IMR-90 (cell line): ENCODE data around the gene ELAC1. TPM values are rescaled to one million over a fixed set of nuclear protein-coding genes. Genes with fewer than 3 reads are reported as not detected.

Experiments
- ATAC-seq: fragments of 200-7000 bp; cut with Tn5 transposase; 2 replicates; pipeline ENCODE4 v1.9.1; 2020; ENCODE audit warnings: low read depth, mild to moderate bottlenecking, moderate library complexity
- BruUV-seq: library from RNA; stranded (reverse); fragments of 400-500 nt; replicated peaks from 2 replicates; lab custom pipeline; 2021; lab: Mats Ljungman, UMichigan
- CTCF ChIA-PET: fragments of 300-600 bp; formaldehyde crosslinking; extraction: SDS; loops from one replicate; lab custom pipeline; 2021; ENCODE audit warnings: antibody characterized with exemption; lab: Yijun Ruan, JAX
- POLR2A ChIA-PET: fragments of 300-600 bp; sonication (Branson Sonifier 250); formaldehyde crosslinking; loops from one replicate; lab custom pipeline; 2022; ENCODE audit warnings: antibody characterized with exemption; ENCODE audit not compliant: unreplicated experiment; lab: Charles Lee
- DNase-seq: peaks from one replicate; pipeline ENCODE4 v3.0.0; 2013
- H2AFZ ChIP-seq: replicated peaks from 2 replicates; pipeline ENCODE3; 2013; ENCODE audit warnings: low read length, mild to moderate bottlenecking; ENCODE audit not compliant: poor library complexity
- H2AK5ac ChIP-seq: 2 replicates; pipeline ENCODE4 v1.6.1; 2013; ENCODE audit warnings: low read depth, low read length, inconsistent platforms
- H2AK9ac ChIP-seq: replicated peaks from 2 replicates; pipeline ENCODE3; 2013; ENCODE audit warnings: mild to moderate bottlenecking, low read depth, low read length, moderate library complexity; ENCODE audit not compliant: poor library complexity
- H2BK120ac ChIP-seq: 2 replicates; pipeline ENCODE4 v1.6.1; 2013; ENCODE audit warnings: low read depth, low read length, inconsistent platforms
- H2BK15ac ChIP-seq: 3 replicates; pipeline ENCODE4 v1.6.1; 2013; ENCODE audit warnings: low read depth, low read length, inconsistent platforms
- H2BK20ac ChIP-seq: 2 replicates; pipeline ENCODE4 v1.6.1; 2013; ENCODE audit warnings: low read depth, mild to moderate bottlenecking, inconsistent platforms, low read length, moderate library complexity
- H2BK5ac ChIP-seq: 2 replicates; pipeline ENCODE4 v1.6.1; 2013; ENCODE audit warnings: mild to moderate bottlenecking, low read depth, low read length, inconsistent platforms; ENCODE audit not compliant: poor library complexity, severe bottlenecking
- H3K14ac ChIP-seq: replicated peaks from 2 replicates; pipeline ENCODE4 v1.6.1; 2013; ENCODE audit warnings: low read depth, low read length, inconsistent platforms
- H3K18ac ChIP-seq: 2 replicates; pipeline ENCODE4 v1.6.1; 2013; ENCODE audit warnings: low read depth, low read length, control low read depth
- H3K23ac ChIP-seq: 2 replicates; pipeline ENCODE4 v1.6.1; 2013; ENCODE audit warnings: low read depth, low read length, inconsistent platforms
- H3K27ac ChIP-seq: 2 replicates; pipeline ENCODE4 v1.5.1; 2013; ENCODE audit warnings: mild to moderate bottlenecking, control low read depth, low read length; ENCODE audit not compliant: insufficient read depth
- H3K27me3 ChIP-seq: 2 replicates; pipeline ENCODE4 v1.6.1; 2013; ENCODE audit warnings: low read length; ENCODE audit not compliant: control insufficient read depth, insufficient read depth
- H3K36me3 ChIP-seq: 2 replicates; pipeline ENCODE4 v1.6.1; 2013; ENCODE audit warnings: low read length, mixed read lengths; ENCODE audit not compliant: control insufficient read depth, insufficient read depth
- H3K4ac ChIP-seq: 2 replicates; pipeline ENCODE4 v1.6.1; 2013; ENCODE audit warnings: low read depth, low read length, inconsistent platforms
- H3K4me1 ChIP-seq: 2 replicates; pipeline ENCODE4 v1.6.1; 2013; ENCODE audit warnings: low read length, mixed read lengths; ENCODE audit not compliant: control insufficient read depth, insufficient read depth
- H3K4me2 ChIP-seq: 2 replicates; pipeline ENCODE4 v1.6.1; 2013; ENCODE audit warnings: low read depth, mild to moderate bottlenecking, control low read depth, low read length, moderate library complexity
- H3K4me3 ChIP-seq: 2 replicates; pipeline ENCODE4 v1.5.1; 2013; ENCODE audit warnings: low read depth, mild to moderate bottlenecking, control low read depth, low read length, moderate library complexity; ENCODE audit not compliant: insufficient read depth
- H3K56ac ChIP-seq: 2 replicates; pipeline ENCODE4 v1.6.1; 2013; ENCODE audit warnings: low read length, inconsistent platforms; ENCODE audit not compliant: insufficient read depth; ENCODE audit errors: extremely low read depth
- H3K79me1 ChIP-seq, 2 experiments: 2 replicates each; pipeline ENCODE4 v1.6.1; 2013; ENCODE audit warnings: low read length in 2 of 2, inconsistent platforms in 1 of 2, low read depth in 1 of 2
- H3K9ac ChIP-seq: 2 replicates; pipeline ENCODE4 v1.6.1; 2013; ENCODE audit warnings: low read depth, low read length, control low read depth
- H3K9me1 ChIP-seq: 2 replicates; pipeline ENCODE4 v1.6.1; 2013; ENCODE audit warnings: low read length, inconsistent platforms; ENCODE audit not compliant: insufficient read depth
- H3K9me3 ChIP-seq: 2 replicates; pipeline ENCODE4 v1.6.1; 2013; ENCODE audit warnings: low read length; ENCODE audit not compliant: control insufficient read depth, insufficient read depth
- H4K20me1 ChIP-seq: 2 replicates; pipeline ENCODE4 v1.6.1; 2013; ENCODE audit warnings: low read length, inconsistent platforms; ENCODE audit not compliant: insufficient read depth
- H4K5ac ChIP-seq: 2 replicates; pipeline ENCODE4 v1.6.1; 2013; ENCODE audit warnings: mild to moderate bottlenecking, low read depth, low read length, control low read depth
- H4K8ac ChIP-seq, 2 experiments: 2 replicates each; pipeline ENCODE4 v1.6.1; 2013; ENCODE audit warnings: low read depth in 2 of 2, low read length in 2 of 2, control low read depth in 1 of 2, inconsistent platforms in 1 of 2
- H4K91ac ChIP-seq: 2 replicates; pipeline ENCODE4 v1.6.1; 2013; ENCODE audit warnings: low read depth, low read length, inconsistent platforms; ENCODE audit not compliant: insufficient read depth
- MAFK ChIP-seq: IDR thresholded peaks from 2 replicates; pipeline ENCODE4 v1.6.1; 2012; ENCODE audit warnings: low read depth, low read length, improper control_type of control experiment
- MAZ ChIP-seq: IDR thresholded peaks from 2 replicates; pipeline ENCODE4 v1.6.1; 2012; ENCODE audit warnings: low read depth, mild to moderate bottlenecking, low read length, improper control_type of control experiment, moderate library complexity, borderline replicate concordance
- RAD21 ChIP-seq: IDR thresholded peaks from 2 replicates; pipeline ENCODE4 v1.6.1; 2012; ENCODE audit warnings: low read length, improper control_type of control experiment
- WGBS, 2 experiments: methylation state at CpG; one replicate each; pipeline versions ENCODE4 v1.1.5 to v1.1.7; 2013; ENCODE audit warnings: missing lambda C conversion rate in 2 of 2; ENCODE audit not compliant: insufficient read length in 1 of 2; ENCODE audit errors: extremely low coverage in 2 of 2; 5-methylcytosine and 5-hydroxymethylcytosine counted together
- dilution Hi-C: fragments of 300-500 bp; cut with HindIII; formaldehyde crosslinking; loops from one replicate; pipeline ENCODE4 v1.14.3; 2018; ENCODE audit warnings: low sequenced_read_pairs; ENCODE audit not compliant: unreplicated experiment
- in situ Hi-C: fragments of 300-500 bp; cut with MboI; formaldehyde crosslinking; loops from 3 replicates; pipeline ENCODE4 v1.14.3; 2019; ENCODE audit warnings: low sequenced_read_pairs, inconsistent platforms, mixed read lengths
- intact Hi-C: fragments of 100-400 bp; cut with micrococcal nuclease; formaldehyde crosslinking; loops from 2 replicates; pipeline ENCODE4 v1.10.0; 2022
- polyA plus RNA-seq, 3 experiments: library from polyadenylated mRNA; depleted of rRNA; stranded (reverse); fragments of >200 nt; gene quantifications; 2 replicates each; pipeline ENCODE4 v1.2.3, GENCODE V29; 2012; ENCODE audit warnings: low replicate concordance in 1 of 3
- total RNA-seq: library from RNA; depleted of rRNA; stranded (reverse); fragments of >200 nt; gene quantifications from 2 replicates; pipeline ENCODE4 v1.2.3, GENCODE V29; 2012

The ELAC1 gene
- total and polyA plus RNA-seq, 2 of the 4 experiments (the other 2 are of a cell fraction) = 5.2 to 8.4 TPM

GRCh38 chr18:50982086-50982801 is 14.4 kb downstream of the ELAC1 start:
- Histone ChIP-seq H2AFZ (no peak overlapping the region), H3K23ac (no peak overlapping the region), H3K27me3 (no peaks in the 10 kb centered on the region), H3K4me1 (peaks cover 9% of the 10 kb centered on the region), H3K4me3 (no peak overlapping the region), H4K91ac (no peak overlapping the region), H2AK5ac (no peak overlapping the region), H3K4me2 (no peak overlapping the region), H2AK9ac (no peak overlapping the region), H4K20me1 (0 out of 2 replicates have a peak, but pooled peaks cover 3% of the 10 kb centered on the region), H2BK20ac (no peak overlapping the region), H3K9ac (no peak overlapping the region), H3K18ac (no peak overlapping the region), H2BK120ac (no peak overlapping the region), H4K5ac (no peak overlapping the region), H2BK5ac (no peak overlapping the region), H3K36me3 (peaks cover 18% of the 10 kb centered on the region; the same call in 1 of the 2 replicates), H3K14ac (no peak overlapping the region), H2BK15ac (no peak overlapping the region), H4K8ac (no peak overlapping the region), H3K27ac (no peak overlapping the region), H3K56ac (no peak overlapping the region), H3K79me1 (peaks cover 5 to 10% of the 10 kb centered on the region in 2 experiments; a peak in 2 of 4 replicates), H3K9me3 (peaks cover 3% of the 10 kb centered on the region; the same call in 1 of the 2 replicates), H3K4ac (no peak overlapping the region), H3K9me1 (peaks cover 6% of the 10 kb centered on the region)
- intact Hi-C loops = no loop called here
- DNase-seq = no peak
- no TSS peak for BruUV-seq
- ATAC-seq = no peak
- TF ChIP-seq RAD21 (no peak), MAZ (no peak), MAFK (peak; percentile 77)
- ChIA-PET CTCF (no interaction called here), POLR2A (no interaction called here)
- in situ Hi-C loops = no loop called here
- 88% methylated on average over 1 of the region's 8 CpGs; no CpG with 5 or more reads in 1 of the 2 experiments for WGBS, 2 experiments
- dilution Hi-C loops = no loop called here
